NB4 (cell line): Measurements from ENCODE around the gene MAGI2.

ENCODE experiments used
- POLR2A ChIP-seq: IDR thresholded peaks from 2 replicates; pipeline ENCODE4 v1.6.1; 2011; ENCODE audit warnings: mild to moderate bottlenecking; ENCODE audit not compliant: insufficient read length; ENCODE audit errors: extremely low read depth
- TF ChIP-seq, protein P1 (sequence below): IDR thresholded peaks from one replicate; pipeline ENCODE4 v1.5.1; 2012; ENCODE audit warnings: low read depth, low read length
- TF ChIP-seq, protein P2 (sequence below): IDR thresholded peaks from 2 replicates; pipeline ENCODE4 v1.6.1; 2011; ENCODE audit warnings: low read depth, low read length

DNA sequence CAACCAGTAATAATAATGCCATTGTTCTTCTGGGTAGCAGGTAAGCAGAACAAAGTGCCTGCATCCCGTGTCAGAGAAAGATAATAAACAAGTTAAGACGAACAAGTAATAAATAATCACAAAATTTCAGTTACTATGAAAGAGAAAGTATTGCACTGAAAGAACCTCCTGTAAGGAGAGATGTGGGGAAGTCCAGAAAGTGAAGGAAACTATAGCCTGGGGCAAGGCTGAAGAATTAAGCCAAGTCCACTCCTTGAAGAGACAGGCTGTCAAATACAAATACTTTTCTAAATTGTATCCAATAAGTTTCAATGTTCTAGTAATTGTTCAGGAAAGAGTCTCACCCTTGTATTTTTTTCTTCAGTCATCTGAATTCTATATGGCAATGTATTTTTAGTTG lies 611.4 kb downstream of the MAGI2 start:
- TF ChIP-seq, protein P1, sequence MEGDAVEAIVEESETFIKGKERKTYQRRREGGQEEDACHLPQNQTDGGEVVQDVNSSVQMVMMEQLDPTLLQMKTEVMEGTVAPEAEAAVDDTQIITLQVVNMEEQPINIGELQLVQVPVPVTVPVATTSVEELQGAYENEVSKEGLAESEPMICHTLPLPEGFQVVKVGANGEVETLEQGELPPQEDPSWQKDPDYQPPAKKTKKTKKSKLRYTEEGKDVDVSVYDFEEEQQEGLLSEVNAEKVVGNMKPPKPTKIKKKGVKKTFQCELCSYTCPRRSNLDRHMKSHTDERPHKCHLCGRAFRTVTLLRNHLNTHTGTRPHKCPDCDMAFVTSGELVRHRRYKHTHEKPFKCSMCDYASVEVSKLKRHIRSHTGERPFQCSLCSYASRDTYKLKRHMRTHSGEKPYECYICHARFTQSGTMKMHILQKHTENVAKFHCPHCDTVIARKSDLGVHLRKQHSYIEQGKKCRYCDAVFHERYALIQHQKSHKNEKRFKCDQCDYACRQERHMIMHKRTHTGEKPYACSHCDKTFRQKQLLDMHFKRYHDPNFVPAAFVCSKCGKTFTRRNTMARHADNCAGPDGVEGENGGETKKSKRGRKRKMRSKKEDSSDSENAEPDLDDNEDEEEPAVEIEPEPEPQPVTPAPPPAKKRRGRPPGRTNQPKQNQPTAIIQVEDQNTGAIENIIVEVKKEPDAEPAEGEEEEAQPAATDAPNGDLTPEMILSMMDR = no peak
- no peak for TF ChIP-seq POLR2A
- TF ChIP-seq, protein P2, sequence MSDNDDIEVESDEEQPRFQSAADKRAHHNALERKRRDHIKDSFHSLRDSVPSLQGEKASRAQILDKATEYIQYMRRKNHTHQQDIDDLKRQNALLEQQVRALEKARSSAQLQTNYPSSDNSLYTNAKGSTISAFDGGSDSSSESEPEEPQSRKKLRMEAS = no peak
